ENCODE measurements around the gene SLMAP.

DNA sequence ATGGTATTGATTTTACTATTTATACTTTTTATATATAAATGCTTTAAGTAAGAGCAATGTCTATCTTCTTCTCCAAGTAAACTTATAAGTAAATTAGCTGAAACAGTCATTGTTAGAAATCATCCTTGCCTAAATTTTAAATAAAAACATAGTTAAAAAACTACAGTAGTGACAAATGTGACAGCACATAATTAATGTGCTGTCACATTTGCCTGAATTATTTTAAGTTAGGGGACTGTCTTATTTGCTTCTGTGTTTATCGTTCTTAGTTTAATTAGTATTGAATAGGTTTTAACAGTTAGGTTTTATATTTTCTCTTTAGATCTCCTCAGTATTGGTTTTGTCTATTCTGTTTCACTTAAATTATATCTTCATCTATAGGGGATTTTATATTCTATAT is 36.1 kb downstream of the SLMAP start:
- TF ChIP-seq, protein P1, sequence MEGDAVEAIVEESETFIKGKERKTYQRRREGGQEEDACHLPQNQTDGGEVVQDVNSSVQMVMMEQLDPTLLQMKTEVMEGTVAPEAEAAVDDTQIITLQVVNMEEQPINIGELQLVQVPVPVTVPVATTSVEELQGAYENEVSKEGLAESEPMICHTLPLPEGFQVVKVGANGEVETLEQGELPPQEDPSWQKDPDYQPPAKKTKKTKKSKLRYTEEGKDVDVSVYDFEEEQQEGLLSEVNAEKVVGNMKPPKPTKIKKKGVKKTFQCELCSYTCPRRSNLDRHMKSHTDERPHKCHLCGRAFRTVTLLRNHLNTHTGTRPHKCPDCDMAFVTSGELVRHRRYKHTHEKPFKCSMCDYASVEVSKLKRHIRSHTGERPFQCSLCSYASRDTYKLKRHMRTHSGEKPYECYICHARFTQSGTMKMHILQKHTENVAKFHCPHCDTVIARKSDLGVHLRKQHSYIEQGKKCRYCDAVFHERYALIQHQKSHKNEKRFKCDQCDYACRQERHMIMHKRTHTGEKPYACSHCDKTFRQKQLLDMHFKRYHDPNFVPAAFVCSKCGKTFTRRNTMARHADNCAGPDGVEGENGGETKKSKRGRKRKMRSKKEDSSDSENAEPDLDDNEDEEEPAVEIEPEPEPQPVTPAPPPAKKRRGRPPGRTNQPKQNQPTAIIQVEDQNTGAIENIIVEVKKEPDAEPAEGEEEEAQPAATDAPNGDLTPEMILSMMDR (conservative IDR thresholded peaks at IDR 0.05; ENCODE audit: low read depth in 2 of 2) = no peak
- TF ChIP-seq ZNF114 (CRISPR knock-in tag; IDR thresholded peaks at IDR 0.05) (no peak), EZH2 (IDR thresholded peaks at IDR 0.05; ENCODE audit: low read depth, unreplicated experiment) (no peak)
